Stimulated activated CD4-positive, alpha-beta T cell treated with anti-CD3 and anti-CD28 coated beads, TNF-alpha, amount 100 ng/mL, for 48 hours (primary cell): ENCODE measurements around the gene NKD2.
"Not testable (repeated sequence)": the region's sequence is repeated elsewhere in the genome, so short reads cannot be mapped to it uniquely, and the experiment has no call there.

Source experiments
- DNase-seq, 3 donors: peaks; one replicate each; pipeline ENCODE4 v3.0.0-alpha.2; 2020; ENCODE audit warnings: low read depth in 3 of 3

The NKD2 gene, protein sequence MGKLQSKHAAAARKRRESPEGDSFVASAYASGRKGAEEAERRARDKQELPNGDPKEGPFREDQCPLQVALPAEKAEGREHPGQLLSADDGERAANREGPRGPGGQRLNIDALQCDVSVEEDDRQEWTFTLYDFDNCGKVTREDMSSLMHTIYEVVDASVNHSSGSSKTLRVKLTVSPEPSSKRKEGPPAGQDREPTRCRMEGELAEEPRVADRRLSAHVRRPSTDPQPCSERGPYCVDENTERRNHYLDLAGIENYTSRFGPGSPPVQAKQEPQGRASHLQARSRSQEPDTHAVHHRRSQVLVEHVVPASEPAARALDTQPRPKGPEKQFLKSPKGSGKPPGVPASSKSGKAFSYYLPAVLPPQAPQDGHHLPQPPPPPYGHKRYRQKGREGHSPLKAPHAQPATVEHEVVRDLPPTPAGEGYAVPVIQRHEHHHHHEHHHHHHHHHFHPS

DNA sequence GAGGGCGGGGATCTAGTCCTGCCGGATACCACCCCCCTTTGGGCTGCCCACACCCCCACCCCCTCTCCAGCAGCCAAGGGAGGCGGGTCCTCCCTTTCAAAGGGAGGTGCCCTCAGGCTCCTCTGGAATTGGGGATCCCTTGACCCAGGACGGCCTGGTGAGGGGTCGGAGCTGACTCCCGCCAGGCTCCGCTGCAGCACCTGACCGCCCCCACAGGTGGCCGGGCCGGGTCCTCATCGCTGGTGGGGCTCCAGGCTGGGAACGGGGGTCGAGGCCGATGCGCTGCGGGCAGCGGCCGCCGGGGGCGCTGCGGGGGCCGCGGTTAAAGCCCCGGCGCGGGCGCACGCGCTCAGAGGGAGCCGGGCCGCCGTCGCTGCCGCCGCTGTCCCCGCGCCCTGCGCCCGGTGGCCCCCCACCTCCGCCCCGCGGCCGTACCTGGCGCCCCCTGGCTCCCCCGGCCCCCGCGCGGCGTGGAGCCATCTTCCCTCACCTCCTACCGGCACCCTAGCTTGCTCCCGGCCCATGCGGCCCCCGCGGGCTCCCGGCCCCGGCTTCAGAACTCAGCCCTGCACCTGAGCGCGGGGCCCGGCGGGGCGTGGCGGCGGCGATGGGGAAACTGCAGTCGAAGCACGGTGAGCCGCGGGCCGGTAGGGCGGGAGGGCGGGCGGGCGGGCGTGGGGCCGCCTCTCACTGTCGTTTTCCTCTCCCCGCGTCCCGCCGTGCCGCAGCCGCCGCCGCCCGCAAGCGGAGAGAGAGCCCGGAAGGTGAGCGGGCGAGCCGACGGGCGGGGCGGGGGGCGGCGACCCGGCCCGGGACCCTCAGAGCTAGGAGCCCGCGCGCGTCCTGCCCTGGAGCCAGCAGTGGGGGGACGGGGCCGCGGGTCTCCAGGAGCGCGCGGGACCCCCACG is at the start of gene NKD2:
TSS of gene NKD2 (plus strand) at position 352 of the 908 bp plus-strand sequence. CDS start at position 608, 256 bp downstream.
- DNase-seq, result peak in 1 of 3 donors; percentile 28

DNA sequence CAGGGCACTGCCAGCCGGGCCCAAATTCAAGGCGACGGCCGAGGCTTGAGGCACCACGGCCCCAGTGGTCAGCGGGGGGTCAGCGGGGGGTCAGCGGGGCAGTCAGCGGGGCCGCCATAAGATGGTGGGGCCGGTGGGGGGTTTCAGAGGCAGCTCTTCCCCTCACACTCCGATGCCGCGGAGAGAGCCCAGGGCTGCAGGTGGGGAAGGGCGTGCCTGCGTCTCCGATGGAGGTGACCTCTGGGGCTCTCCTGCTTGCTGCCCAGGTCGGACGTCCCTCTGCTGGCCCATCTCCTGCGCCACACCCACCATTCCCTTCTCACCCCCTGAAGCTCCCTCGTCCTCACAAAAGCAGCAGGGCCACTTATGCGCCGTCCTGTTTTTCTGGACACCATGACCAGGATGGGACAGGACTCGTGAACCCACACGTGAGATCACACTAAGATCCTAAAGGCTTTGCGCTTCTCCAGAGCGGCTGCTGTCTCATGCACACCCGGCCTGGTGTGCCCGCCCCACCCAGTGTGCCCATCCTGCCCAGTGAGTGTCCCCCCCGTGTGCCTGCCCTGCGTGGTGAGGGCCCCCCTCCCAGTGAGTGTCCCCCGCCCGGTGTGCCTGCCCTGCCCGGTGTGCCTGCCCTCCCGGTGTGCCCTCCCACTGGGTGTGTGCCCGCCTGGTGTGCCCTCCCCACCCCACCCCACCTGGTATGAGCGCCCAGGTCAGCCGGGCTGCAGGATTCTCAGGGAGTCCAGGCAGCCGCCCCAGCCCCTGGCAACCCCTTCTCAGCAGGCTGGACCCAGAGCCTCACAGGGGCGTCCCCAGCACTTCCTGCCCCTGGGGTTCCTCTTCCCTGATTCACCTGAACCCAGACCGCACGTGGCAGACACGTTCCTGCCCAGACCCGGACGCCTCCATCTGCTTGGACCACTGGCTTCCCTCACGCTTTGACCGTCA is 48.7 kb upstream of the NKD2 start:
- DNase-seq, result no peak

DNA sequence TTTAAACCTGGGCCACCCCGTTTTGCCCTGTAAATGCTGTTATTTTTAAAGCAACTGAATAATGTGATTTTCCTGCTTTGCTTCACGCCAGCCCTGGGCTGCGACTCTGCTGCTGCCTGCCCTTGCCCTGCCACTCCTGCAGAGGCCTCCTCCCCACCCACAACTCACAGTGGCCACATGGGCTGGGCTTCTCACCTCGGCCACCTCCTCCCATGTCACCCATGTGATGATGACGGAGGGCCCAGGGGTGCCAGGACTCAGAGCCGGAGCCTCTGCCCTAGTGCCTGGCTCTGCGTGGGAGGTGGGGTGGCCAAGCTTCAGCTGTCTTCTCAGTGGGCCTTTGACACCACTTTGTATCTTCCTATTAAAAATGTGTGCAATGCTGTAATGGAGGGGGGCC is 48.1 kb upstream of the NKD2 start:
- DNase-seq, result no peak

DNA sequence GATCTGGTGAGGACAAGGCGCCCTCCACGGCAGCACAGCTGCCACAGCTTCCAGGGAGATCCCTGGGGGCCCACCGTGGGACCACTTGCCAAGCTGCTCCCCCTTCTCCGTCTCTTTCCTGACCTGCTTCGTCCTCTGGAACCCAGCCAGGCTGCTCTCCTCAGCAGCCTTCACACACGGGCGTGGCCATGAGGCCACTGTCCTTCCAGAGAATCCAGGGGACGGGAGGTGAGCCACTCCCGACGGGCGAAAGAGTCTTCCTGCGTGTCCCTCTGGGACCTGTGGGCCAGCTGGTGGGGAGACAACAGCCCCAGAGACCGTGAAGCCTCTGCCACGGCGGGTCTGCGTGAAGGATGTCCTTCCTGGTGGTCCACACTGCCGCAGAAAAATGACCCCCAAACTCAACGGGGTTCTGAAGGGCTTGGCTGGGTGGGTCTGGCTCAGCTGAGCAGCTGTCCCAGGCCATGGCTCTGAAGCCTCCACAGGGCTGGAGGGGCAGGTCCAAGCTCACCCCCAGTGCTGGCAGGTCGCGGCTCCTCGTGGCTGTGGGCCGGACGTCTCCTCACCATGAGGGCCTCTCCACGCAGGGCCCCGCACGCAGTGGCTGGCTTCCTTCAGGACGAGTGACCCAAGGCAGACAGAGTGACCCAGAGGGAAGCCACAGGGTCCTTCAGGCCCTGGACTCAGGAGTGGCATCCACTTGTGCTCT is 47.4 kb upstream of the NKD2 start:
- no peak for DNase-seq

DNA sequence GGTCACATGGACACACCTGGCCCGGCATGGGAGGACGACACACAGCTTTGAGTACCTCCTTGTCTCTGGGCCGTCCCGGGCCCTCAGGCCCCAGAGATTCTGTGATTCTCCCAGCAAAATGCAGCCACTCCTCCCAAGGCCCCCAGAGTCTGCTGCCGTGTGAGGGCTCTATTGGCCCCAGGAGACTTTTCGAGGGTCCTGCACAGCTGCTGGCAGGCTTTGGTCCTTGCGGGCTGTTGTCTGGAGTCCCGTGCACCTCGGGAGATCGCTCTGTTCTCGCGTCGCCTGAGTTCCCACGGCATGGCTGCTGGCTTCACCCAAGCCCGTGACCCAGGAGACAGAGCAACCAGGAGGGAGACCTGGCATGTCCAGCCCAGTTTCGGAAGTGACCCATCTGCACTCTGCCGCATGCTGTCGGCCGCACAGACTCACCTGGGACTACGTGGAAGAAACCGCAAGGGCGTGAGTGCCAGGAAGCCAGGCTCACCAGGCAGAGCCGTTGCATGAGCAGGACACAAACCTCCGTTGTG is 46.8 kb upstream of the NKD2 start:
- no peak for DNase-seq

DNA sequence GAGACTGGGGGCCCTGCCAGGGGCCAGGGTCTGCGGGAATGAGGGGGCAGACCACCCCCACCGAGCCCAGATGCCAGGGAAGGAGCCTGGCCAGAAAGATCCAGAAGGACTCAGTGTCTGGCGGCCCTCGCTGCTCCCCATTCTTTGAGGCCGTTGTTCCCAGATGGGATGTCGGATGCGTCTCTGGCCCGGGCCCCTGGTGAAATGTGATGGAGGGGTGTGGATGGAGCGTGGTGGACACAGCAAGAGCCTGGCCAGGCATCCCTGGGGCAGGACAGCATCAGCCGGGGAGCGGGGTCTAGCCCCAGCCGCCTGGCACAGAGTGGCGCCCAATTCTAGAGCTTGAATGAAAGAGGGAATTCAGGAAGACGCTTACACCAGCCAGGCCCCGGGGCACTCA is 46.2 kb upstream of the NKD2 start:
- DNase-seq, result no peak

DNA sequence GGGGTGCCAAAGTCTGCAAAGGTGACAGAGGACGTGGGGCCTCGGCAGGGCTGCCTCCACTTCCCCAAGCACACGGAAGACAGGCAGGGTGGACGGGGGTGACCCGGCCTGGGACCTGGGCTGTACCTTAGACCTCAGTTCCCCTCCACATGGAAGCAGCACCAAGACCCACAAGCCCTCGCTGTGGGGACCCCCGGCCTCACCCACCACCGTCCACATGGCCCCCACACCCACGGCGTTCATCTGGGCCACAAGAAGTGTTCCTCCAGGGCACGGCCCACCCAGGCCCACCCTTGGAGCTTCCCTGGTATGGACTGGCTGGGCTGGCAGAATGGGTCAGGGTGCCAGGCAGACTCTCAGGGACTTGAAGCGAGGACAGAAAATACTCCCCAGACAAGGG is 45.8 kb upstream of the NKD2 start:
- no peak for DNase-seq

DNA sequence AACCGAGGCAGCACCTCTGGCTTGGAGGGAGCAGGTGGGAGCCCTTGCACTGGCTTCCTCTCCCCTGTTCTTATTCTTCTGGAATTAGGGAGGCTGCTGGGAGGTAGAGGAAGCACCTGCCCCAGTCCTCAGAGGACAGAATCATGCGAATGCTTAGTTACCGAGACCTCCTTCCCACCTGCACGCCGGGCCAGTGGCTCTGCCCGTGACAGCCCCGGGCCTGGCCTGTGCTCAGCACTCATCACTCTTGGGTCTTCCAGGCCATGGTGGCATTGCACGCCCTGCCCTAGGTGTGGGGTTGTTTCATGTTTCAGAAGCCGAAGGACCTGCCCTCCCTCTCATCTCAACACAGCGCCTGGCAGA is 45.3 kb upstream of the NKD2 start:
- DNase-seq, result no peak

DNA sequence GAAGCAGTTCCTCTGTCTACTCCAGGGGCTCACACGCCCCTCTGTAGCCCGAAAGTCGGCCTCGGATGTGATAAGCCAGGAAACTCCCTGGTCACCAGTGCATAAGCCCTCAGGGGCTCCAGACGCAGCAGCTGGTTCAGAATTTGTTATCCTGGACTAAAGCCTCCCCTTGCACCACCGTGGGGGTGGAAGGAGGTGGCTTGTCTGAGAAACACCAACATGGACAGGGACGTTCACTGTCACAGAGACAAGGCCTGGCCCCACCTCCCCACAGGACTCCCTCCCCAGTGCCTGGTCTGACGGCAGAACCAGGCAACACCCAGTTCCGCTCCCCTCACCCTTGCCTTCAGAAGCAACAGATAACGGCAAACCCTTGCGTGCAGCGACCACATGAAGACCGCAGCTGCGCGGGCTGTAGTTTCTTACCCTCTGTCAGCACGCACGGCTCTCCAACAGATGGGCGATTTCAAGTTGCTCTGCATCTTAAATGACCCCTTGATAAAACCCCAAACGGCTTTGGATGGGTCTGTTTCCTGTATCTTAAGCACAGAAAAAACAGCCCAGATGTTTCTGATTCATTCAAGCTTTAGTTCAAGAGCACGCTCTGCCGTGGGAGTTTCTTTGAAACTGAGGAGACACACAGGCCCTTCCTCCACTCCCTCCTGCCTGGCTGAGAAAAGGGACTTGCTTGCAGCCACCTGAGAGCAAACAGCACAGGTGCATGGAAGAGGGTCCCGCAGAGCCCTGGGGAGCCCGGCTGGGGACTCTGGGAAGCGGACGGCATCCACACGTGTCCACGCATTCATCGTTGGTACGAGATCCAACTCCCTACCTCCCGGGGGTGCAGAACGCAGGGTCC is 44.7 kb upstream of the NKD2 start:
- peak in 2 of 3 donors; percentile 23 to 33 for DNase-seq

DNA sequence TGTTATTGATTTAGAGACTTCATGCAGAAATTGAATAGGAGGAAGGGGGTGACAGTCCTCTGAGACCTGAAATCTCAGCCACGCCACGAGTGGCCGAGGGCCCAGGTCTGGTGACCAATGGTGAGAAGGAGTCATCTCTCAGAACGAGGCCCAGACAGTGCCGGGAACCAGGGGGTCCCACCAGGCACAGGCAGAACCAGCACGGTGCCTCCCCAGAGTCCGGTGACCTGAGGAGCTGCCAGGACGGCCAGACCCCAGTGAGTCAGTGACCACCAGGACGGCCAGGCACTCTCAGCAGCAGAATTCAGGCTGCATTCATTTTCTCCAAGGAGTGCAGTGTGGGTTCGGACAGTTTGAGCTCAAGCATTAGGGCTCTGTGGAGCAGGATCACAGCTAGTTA is 43.8 kb upstream of the NKD2 start:
- DNase-seq, result no peak

DNA sequence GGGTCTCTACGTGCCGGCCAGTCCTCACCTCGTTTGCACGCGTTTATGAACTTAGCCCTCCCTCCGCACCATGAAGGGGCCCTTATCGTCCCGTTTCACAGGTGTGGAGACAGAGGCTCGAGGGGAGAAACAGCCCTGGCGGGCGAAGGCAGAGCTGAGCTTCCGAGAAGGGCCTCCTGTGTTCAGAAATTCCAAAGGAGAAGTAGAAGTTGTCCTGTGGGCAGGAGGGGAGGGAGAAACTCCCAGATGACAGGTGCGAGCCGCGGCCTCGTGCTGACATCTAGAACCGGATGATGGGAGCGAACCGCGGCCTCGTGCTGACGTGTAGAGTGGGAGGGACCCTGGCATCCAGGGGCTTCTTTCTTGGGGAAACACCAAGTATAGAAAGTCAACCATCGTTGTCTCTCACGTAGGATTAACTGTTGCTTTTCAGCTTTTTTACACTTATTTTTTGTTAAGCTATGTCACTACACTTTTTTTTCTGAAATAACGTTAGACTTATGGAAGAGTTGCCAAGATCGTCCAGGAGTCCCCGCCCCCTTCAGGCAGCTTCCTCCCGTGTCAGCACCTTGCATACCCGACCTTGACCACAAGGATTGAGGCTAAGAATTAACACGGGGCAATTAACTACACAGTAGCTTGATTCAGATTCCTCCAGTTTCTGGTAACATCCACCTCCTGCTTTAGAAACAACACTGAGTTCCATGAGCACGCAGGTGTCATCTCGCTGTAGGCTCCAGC is 42.8 kb upstream of the NKD2 start:
- no peak for DNase-seq

DNA sequence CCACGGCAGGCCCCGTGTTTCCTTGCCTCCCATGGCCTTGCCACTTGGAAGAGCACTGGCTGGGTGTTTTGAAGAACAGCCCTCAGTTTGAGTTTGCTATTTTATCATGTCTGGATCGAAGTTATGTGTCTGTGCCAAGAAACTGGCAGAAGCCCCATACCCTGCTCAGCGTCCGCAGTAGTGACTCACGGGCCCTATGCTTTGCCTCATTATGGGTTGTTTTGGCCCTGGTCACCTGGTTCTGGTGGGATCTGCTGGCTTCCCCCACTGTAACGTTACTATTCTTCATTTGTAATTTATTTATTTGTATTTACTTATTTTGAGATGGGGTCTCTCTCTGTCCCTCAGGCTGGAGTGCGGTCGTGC is 42.3 kb upstream of the NKD2 start:
- DNase-seq, result no peak

DNA sequence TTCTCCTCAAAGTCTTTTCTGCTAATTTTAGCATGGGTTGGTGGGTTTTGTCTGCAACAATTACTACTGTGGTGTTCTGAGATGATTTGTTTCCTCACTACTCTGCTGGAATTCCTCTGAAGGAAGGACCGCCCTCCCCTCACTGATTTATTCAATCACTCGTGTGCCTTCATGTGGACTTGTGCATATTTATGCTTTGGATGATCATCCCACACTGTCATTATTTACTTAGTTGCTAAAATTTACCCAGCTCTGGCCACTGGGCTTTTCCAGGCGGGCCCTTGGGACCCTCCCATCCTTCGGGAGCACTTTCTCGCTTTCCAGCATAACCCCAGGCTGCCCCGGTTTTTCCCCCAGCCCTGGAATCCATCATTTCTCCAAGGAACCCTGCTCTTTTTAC is 41.7 kb upstream of the NKD2 start:
- DNase-seq, result no peak

DNA sequence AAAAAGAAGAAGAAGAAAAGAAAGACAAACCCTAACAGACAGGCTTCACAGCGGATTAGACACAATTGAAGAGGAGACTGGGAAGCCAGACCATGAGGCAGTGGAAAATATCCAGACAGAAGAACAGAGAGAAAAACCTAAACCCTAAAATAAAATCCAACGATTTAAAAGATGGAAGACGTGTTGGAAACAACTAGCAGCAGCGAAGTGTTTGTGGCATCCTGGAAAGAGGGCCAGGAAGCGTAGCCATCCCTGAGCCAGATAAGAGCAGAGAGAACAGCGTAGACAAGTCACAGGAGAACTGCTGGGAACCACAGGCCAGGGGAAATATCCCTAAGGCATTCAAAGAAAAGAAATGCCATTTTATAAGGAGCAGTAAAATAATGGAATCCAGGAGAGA is 39.7 kb upstream of the NKD2 start:
- no peak for DNase-seq

DNA sequence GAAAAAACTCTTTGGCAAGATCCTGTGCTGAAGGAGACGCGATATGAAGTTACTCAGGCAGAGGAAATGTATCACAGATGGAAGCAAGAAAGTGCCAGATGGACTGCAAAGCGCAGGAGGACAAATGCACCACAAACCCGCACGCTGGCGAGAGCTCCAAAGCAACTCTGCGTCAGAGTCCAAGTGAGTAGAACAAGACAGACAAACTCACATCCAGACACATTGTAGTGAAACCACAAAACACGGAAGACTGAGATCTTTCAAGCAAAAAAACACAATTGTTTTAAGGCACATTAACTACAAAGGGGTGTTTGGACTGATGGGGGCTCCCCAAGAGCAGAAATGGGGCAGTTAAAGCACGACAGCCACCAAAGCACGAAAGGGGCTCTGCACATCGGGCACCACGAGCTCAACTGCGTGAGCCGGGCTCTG is 39.2 kb upstream of the NKD2 start:
- no peak for DNase-seq

DNA sequence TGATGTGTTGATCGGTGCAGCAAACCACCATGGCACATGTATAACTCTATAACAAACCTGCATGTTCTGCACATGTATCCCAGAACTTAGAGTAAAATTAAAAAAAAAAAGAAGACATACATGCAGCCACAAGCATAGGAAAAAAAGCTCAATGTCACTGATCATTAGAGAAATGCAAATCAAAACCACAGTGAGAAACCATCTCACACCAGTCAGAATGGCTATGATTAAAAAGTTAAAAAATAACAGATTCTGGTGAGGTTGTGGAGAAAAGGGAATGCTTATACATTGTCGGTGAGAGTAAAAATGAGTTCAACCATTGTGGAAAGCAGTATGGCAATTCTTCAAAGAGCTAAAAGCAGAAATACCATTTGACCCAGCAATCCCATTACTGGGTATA is 36.0 kb upstream of the NKD2 start:
- not testable (repeated sequence) for DNase-seq

DNA sequence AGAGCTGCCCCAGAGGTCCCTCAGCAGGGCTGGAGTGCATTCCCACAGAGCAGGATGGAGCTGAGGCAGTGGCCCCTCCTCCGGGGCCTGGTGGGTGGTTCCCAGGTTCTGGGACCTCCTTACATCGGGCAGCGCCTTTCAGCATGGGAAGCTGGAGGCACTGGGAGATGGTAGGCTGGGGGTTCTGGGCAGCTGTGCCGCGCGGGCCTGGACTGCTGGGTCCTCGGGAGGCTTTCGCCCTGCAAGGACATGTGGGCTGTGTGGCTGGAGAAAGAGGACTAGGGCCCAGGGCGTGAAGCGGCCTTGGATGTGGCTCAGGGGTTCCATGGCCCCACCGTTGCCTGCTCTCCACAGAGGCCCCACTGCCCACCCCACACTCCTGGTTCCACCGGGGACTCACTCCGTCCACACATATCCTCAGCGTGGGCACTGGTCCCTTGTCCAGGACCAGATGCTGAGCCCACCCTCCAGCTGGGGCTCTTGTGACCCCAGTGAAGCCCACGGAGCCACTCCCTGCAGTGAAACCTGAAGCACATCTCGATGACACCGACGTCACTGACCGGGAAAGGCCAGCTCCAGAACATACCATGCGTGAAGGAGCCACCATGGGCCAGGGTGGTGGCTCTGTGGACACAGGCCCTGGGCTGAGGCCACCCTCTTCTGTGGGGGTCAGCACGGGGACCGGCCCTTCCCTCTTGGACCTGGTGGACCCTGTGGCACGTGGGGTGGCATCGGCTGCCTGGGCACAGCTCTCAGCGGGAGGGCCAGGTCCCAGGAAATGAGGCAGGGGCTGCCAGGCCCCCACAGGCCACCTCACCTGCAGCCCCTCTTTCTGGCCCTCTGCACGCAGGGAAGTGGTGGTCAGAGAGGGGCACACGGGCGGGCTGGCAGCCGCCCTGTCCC is 31.5 kb upstream of the NKD2 start:
- DNase-seq, result no peak

DNA sequence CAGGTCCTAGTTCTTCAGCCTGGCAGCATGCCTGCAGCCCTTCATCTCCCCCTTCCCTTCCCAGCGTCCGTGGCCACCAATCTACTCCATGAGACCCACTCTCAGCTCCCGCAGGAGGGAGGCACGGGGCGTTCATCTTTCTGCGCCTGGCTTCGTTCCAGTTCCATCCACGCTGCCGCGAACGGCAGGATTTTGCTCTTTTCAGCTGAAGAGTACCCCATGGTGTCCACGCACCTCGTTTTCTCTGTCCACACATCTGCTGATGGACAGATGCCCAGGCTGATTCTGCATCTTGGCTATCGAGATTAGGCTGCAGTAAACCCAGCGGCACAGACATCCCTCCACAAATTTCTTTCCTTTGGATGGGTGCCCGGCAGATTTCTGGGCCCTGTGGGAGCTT is 30.5 kb upstream of the NKD2 start:
- no peak for DNase-seq
